Heart left ventricle (tissue), 16 donors: ENCODE measurements around the gene JUN. TPM values are rescaled to one million over a fixed set of nuclear protein-coding genes. Genes with fewer than 3 reads are reported as not detected.

ENCODE experiments used
- ATAC-seq, 4 donors: fragments of 200-7000 bp; cut with Tn5 transposase; one replicate each; pipeline ENCODE4 v1.9.1; 2020 to 2022; ENCODE audit warnings: moderate library complexity in 4 of 4, mild to moderate bottlenecking in 3 of 4, moderate number of reproducible peaks in 1 of 4
- DNase-seq, 5 donors: peaks; one replicate each; pipeline ENCODE4 v3.0.0-alpha.2; 2020
- H3K27ac ChIP-seq, 12 donors: fragments of 200-600 bp; sonication (generic) in 4 of 12; one replicate each; pipeline versions ENCODE4 v1.5.0 to v1.8.0; 2016 to 2022; ENCODE audit warnings: mild to moderate bottlenecking in 2 of 12
- H3K27me3 ChIP-seq, 9 donors: fragments of 200-600 bp; sonication (generic) in 2 of 9; one replicate each; pipeline versions ENCODE4 v1.5.1 to v1.8.0; 2016 to 2022; ENCODE audit warnings: mild to moderate bottlenecking in 3 of 9
- H3K36me3 ChIP-seq, 9 donors: fragments of 200-600 bp; sonication (generic) in 2 of 9; one replicate each; pipeline versions ENCODE4 v1.5.0 to v1.8.0; 2018 to 2022; ENCODE audit warnings: mild to moderate bottlenecking in 2 of 9
- H3K4me1 ChIP-seq, 12 donors: fragments of 200-600 bp; sonication (generic) in 4 of 12; one replicate each; pipeline versions ENCODE4 v1.5.0 to v1.8.0; 2016 to 2022; ENCODE audit warnings: mild to moderate bottlenecking in 3 of 12
- H3K4me3 ChIP-seq, 12 donors: fragments of 200-600 bp; sonication (generic) in 4 of 12; one replicate each; pipeline versions ENCODE4 v1.5.0 to v1.8.0; 2017 to 2022; ENCODE audit warnings: mild to moderate bottlenecking in 9 of 12, moderate library complexity in 4 of 12
- H3K9me3 ChIP-seq, 12 donors: fragments of 200-600 bp; sonication (generic) in 4 of 12; one replicate each; pipeline versions ENCODE4 v1.5.0 to v1.8.0; 2016 to 2022; ENCODE audit warnings: mild to moderate bottlenecking in 1 of 12
- CTCF ChIP-seq, 12 donors: fragments of 200-600 bp; sonication (generic) in 4 of 12; IDR thresholded peaks; one replicate each; pipeline versions ENCODE4 v1.5.0 to v1.8.0; 2018 to 2022; ENCODE audit warnings: antibody characterized with exemption in 12 of 12, mild to moderate bottlenecking in 5 of 12
- POLR2A ChIP-seq, 2 donors: fragments of 450-650 bp; IDR thresholded peaks; one replicate each; pipeline ENCODE4 v1.6.1; 2017; ENCODE audit warnings: antibody characterized with exemption in 2 of 2, mild to moderate bottlenecking in 2 of 2, moderate library complexity in 2 of 2
- WGBS, 4 donors: extraction: QIAGEN DNeasy Blood & Tissue Kit in 2 of 4; methylation state at CpG; one replicate each; pipeline versions ENCODE4 v1.1.5 to v1.1.7; 2013 to 2018; 5-methylcytosine and 5-hydroxymethylcytosine counted together
- intact Hi-C, 10 donors: fragments of 100-400 bp; cut with DNase I; formaldehyde crosslinking; loops; one replicate each; pipeline versions ENCODE4 v1.11.1 to v1.14.2; 2022
- polyA plus RNA-seq, 2 donors: library from polyadenylated mRNA; stranded (reverse); fragments of 200-250 nt; gene quantifications; one replicate each; pipeline ENCODE4 v1.2.3, GENCODE V29; 2013
- total RNA-seq, 9 donors: library from RNA; depleted of rRNA in 2 of 9; stranded (reverse); fragments of >200 nt in 2 of 9; fragmentation: NEBNext Ultra II Directional in 3 of 9; extraction: Animal tissue kit (Norgen Biotek cat#: 25700) in 3 of 9; gene quantifications; one replicate each; pipeline versions ENCODE4 v1.1.0 to v1.2.4, GENCODE V29; 2016 to 2023
- donor health status: ischemic (EF 13 %, LVEDD 7.1; RV severe dilation, severe dysfunction).
- donor health status: healthy with polysubstance abuse.
- donor health status: DM: no; HTN: yes; CAD: no.
- donor health status: DM: no; HTN: no; CAD: no.
- donor health status: ischemic (EF 25% LVEDD 6.9; RV normal size, moderate dysfunction).
- donor health status: ischemic (EF 25% LVEDD 5.7; RV mildly dilated, moderate dysfunction).
- donor health status: healthy.
- donor health status: DM: yes; HTN: yes; CAD: no.
- donor health status: ischemic (EF 35%, LVEDD 5.7; RV mildly dilated, moderate dysfunction).
- donor health status: nonischemic (EF 11% LVEDD 7.7; RV severe dilation, severe dysfunction).
- donor health status: DM: yes; HTN: yes; CAD: no.
- donor health status: PGD.
- donor health status: ischemic (EF 29% LVEDD 5.4; RV normal size, mild dysfunction).
- donor health status: nonischemic (EF 23%, LVEDD 6.1; RV moderate dilation, normal function).

The JUN gene
- total and polyA plus RNA-seq, 11 donors: 57.1 to 133 (median 82.8) TPM

- TF ChIP-seq POLR2A (IDR thresholded peaks at IDR 0.05) (no peak), CTCF (IDR thresholded peaks at IDR 0.05) (no peak)
- Histone ChIP-seq H3K9me3 (peaks cover 0 to 18% (median 13%) of the 10 kb centered on the region in 12 donors), H3K27me3 (no peaks in the 10 kb centered on the region), H3K4me3 (no peak overlapping the region), H3K36me3 (no peaks in the 10 kb centered on the region), H3K27ac (no peak overlapping the region), H3K4me1 (peaks cover 0 to 11% (median 1%) of the 10 kb centered on the region in 12 donors)
- WGBS, 4 donors: 69 to 88% (median 78%) methylated on average over 1 of the region's 1 CpG
- DNase-seq: no peak
- intact Hi-C loops: no loop called here
- no peak for ATAC-seq
Observed at GRCh38 chr1:58829866-58830265, 46.0 kb upstream of the JUN start.

DNA sequence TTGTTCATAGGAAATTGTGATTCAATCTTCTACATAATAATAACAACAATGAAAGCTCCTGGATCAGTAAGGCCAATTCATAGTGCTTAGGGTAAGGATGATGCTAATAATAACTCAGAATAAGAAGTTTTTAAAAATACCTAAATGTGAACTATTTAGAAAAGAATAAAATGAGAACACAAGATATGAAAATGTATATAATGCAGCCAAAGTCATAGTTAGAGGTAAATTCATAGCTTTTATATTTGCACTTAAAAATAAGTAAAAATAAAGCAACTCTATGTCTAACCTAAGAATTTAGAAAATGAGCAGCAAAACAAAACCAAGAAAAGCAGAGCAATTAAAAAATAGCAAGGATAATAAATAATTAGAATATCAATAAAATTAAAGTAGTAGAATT, 43.5 kb upstream of the JUN start:
- Histone ChIP-seq H3K9me3 (peaks cover 0 to 18% (median 13%) of the 10 kb centered on the region in 12 donors), H3K27me3 (no peaks in the 10 kb centered on the region), H3K27ac (no peak overlapping the region), H3K36me3 (no peaks in the 10 kb centered on the region), H3K4me1 (peaks cover 0 to 17% (median 4%) of the 10 kb centered on the region in 12 donors), H3K4me3 (no peak overlapping the region)
- DNase-seq: no peak
- intact Hi-C loops: no loop called here
- TF ChIP-seq CTCF (IDR thresholded peaks at IDR 0.05): no peak
- no peak for TF ChIP-seq POLR2A (IDR thresholded peaks at IDR 0.05)
- no peak for ATAC-seq

GRCh38 chr1:58824753-58825389, 41.0 kb upstream of the JUN start:
- H3K27me3 ChIP-seq: no peaks in the 10 kb centered on the region
- intact Hi-C loops: loop anchor here in 2 of 10 donors (5.0 kb wide), 2 partner anchors 57 to 62 kb away; no protein-coding TSS in a partner anchor
- 36 to 49% (median 44%) methylated on average over 5 of the region's 5 CpGs for WGBS, 4 donors
- H3K9me3 ChIP-seq: peaks cover 0 to 18% (median 13%) of the 10 kb centered on the region in 12 donors
- TF ChIP-seq POLR2A (IDR thresholded peaks at IDR 0.05) (no peak), CTCF (IDR thresholded peaks at IDR 0.05) (no peak)
- peak in 4 of 5 donors; percentile 41 to 67 (median 53) for DNase-seq
- H3K4me1 ChIP-seq: peaks cover 0 to 25% (median 6%) of the 10 kb centered on the region in 12 donors
- ATAC-seq: peak; percentile 66 to 75 (median 71)
- no peaks in the 10 kb centered on the region for H3K36me3 ChIP-seq
- H3K27ac ChIP-seq: peak overlapping the region in 1 of 12 donors; percentile 9
- H3K4me3 ChIP-seq: no peak overlapping the region

DNA sequence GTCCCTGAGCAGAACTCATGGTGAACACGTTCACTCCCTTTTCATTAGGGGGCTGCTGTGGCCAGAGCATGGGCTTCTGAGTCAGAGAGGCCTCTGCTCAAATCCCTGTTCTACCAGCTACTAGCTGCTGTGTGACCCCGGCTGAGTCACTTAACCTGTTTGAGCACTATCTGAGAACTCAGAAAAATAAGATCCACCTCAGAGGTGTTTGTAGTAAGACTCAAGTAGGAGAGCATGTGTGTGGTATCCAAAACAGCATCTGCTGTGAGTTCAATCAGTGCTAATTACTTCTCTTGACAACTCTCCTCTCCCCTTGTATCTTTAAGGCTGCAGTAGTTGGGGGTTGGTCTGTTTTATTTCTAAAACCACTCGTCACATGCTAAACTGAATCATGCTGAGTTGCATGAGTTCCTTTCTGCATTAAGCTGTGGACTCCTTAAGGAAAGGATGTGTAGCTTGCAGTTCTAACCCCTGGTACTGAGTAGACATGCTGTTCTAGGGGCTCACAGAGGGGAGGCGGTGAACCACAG, 39.7 kb upstream of the JUN start:
- Histone ChIP-seq H3K4me1 (peaks cover 0 to 25% (median 9%) of the 10 kb centered on the region in 12 donors), H3K4me3 (no peak overlapping the region), H3K27ac (peak overlapping the region in 1 of 12 donors; percentile 4), H3K27me3 (no peaks in the 10 kb centered on the region), H3K36me3 (no peaks in the 10 kb centered on the region), H3K9me3 (peaks cover 0 to 18% (median 13%) of the 10 kb centered on the region in 12 donors)
- 67 to 83% (median 78%) methylated on average over 4 of the region's 4 CpGs for WGBS, 4 donors
- intact Hi-C loops: loop anchor here in 2 of 10 donors (5.0 kb wide), 2 partner anchors 59 to 64 kb away; no protein-coding TSS in a partner anchor
- DNase-seq (no peak), ATAC-seq (no peak)
- TF ChIP-seq POLR2A (IDR thresholded peaks at IDR 0.05) (no peak), CTCF (IDR thresholded peaks at IDR 0.05) (no peak)
